GM12892 (cell line): ENCODE measurements around the gene ERC1.

Experiments used
- POLR2AphosphoS5 ChIP-seq: IDR thresholded peaks from 2 replicates; pipeline ENCODE4 v1.6.1; 2011; ENCODE audit warnings: low read depth, low read length, control low read depth
- TAF1 ChIP-seq: IDR thresholded peaks from 2 replicates; pipeline ENCODE4 v1.6.1; 2011; ENCODE audit warnings: low read depth, mild to moderate bottlenecking, control low read depth, low read length, borderline replicate concordance

- TF ChIP-seq TAF1 (no peak), POLR2AphosphoS5 (no peak)
These were observed 427.1 kb downstream of the ERC1 start for GRCh38 chr12:1418144-1418543.
